Measurements from ENCODE around the gene SCD.

SCD gene

DNA sequence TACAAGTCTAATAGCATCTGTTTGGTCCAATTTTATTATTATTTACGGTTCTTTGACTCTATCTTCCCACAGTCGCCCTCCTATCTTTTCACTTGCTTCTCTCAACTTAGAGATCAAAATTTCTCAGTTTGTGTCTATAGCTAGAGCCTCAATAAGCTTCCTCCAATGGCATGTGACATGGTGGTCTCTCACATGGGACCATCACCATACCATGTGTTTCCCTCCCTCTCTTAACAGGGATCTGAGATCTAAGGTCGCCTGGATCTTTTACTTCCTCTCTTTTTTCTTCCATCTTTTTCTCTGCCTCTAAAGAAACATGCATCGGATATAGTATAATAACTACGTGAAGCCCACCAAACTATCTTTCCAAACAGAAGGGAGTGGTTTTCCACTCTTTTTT is 18.8 kb upstream of the SCD start:
- Mint-ChIP-seq H3K27ac (no peak overlapping the region), H3K4me3 (no peak overlapping the region), H3K4me1 (ENCODE audit: low read depth) (peaks cover 21% of the 10 kb centered on the region), H3K27me3 (peaks cover 16% of the 10 kb centered on the region), H3K9me3 (no peaks in the 10 kb centered on the region), H3K36me3 (ENCODE audit: low read depth) (no peaks in the 10 kb centered on the region)
- intact Hi-C loops (cut with micrococcal nuclease), result no loop called here

DNA sequence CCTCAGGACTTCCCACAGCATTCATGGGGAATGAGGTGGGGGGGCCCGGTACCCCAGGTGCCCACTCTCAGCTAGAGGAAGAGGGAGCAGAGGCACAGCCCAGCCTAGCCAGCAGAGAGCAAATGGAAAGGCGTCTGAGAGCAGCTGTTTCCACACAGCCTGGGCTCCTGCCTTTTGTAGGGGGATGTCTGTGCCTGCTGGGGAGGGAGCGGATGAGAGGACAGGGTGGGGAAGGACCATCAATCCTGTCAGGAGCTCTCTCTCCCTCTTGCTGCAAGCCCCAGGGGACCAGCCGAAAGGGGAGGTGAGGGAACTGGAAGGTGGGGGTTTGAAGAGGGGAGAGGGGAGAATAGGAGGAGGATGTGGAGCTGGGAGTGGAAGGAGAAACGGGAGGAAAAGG is 17.0 kb upstream of the SCD start, which contains the start of gene PKD2L1:
PKD2L1 (minus strand) TSS at position 150 of the 400 bp plus-strand sequence; CDS start at position 25, 125 bp downstream.
- Mint-ChIP-seq H3K27ac (no peak within 1 kb of the TSS), H3K27me3 (peaks cover 27% of the 10 kb centered on the region), H3K9me3 (no peaks in the 10 kb centered on the region), H3K36me3 (ENCODE audit: low read depth) (no peaks in the 10 kb centered on the region), H3K4me1 (ENCODE audit: low read depth) (peaks cover 21% of the 10 kb centered on the region), H3K4me3 (no peak within 1 kb of the TSS)
- intact Hi-C loops (cut with micrococcal nuclease), result no loop called here

DNA sequence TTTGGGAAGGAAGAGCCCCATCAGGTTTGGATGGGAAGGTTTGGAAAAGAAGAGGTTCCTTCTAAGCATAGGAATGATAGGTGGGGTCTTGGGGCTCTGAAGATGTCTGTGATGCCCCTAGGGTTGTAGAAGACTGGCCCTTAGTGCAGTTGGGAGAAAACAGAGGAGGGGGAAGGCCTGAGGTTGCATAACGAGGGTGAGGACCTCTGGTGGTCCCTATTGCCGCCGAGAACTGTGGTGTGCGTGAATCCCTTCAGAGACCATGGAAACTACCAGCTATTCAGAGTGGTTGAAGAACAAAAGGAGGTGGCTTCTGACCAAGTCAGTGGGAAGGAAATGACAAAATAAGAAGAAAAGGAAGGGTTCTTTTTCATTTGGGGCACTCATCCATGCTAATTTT is 13.9 kb upstream of the SCD start:
- intact Hi-C loops (cut with micrococcal nuclease), result no loop called here
- peaks cover 30% of the 10 kb centered on the region for H3K27me3 Mint-ChIP-seq
- no peaks in the 10 kb centered on the region for H3K9me3 Mint-ChIP-seq
- H3K36me3 Mint-ChIP-seq (ENCODE audit: low read depth), result no peaks in the 10 kb centered on the region
- no peak overlapping the region for H3K27ac Mint-ChIP-seq
- H3K4me3 Mint-ChIP-seq, result no peak overlapping the region
- peaks cover 6% of the 10 kb centered on the region for H3K4me1 Mint-ChIP-seq (ENCODE audit: low read depth)

DNA sequence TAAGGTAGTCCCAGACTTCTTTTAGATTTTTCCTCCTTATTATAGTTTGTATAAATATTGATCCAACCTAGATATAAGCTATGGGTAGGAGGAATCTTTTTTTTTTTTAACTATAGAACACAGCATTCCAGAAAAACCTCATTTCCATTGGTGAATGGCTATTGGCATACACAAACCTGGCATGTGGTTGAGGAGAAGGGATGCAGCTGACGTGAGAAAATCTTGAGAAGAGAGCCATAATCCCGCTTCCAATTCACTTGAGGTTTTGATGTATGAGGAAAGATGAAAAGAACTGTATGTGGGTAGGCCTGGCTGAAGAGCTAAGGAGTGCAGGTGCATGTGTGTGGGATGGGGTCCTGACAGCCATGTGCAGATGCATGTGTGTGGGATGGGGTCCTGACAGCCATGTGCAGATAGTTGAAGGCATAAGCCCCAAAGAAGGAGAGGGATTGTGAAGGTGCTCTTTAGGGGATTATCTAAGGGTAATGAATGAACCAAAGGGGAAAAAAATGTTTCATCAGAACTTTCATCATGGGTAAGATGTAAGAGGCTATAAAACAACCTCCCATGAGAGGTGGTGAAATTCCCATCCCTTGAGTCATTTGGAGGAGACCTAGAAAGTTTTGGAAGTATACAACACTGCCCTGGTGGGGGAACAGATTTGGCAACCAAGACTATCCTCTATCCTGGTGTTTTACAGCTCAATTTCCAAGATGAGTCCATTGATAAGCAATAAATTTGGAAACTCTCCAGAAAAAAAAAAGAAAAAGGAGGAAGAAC is 13.2 kb upstream of the SCD start:
- no peaks in the 10 kb centered on the region for H3K9me3 Mint-ChIP-seq
- intact Hi-C loops (cut with micrococcal nuclease), result no loop called here
- H3K4me3 Mint-ChIP-seq, result no peak overlapping the region
- H3K36me3 Mint-ChIP-seq (ENCODE audit: low read depth), result no peaks in the 10 kb centered on the region
- H3K27me3 Mint-ChIP-seq, result peaks cover 30% of the 10 kb centered on the region
- peaks cover 14% of the 10 kb centered on the region for H3K4me1 Mint-ChIP-seq (ENCODE audit: low read depth)
- no peak overlapping the region for H3K27ac Mint-ChIP-seq

DNA sequence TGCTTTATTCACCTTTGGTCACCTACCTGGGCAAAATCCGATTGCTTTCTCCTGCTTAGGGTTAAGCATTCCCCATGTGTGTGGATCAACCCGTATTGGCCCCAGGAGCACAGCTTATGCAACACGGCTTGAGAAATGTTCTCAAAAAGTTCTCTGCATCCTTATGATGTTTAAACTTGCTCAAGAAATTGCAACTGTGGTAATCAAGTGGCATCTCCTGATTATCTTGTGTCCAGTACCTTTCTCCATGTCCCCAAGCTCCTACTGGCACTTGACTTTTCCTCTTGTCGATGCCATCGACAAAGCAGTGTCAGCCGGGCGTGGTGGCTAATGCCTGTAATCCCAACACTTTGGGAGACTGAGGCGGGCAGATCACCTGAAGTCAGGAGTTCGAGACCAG is 12.3 kb upstream of the SCD start:
- peaks cover 23% of the 10 kb centered on the region for H3K4me1 Mint-ChIP-seq (ENCODE audit: low read depth)
- H3K27me3 Mint-ChIP-seq, result peaks cover 30% of the 10 kb centered on the region
- H3K27ac Mint-ChIP-seq, result no peak overlapping the region
- no peak overlapping the region for H3K4me3 Mint-ChIP-seq
- intact Hi-C loops (cut with micrococcal nuclease), result loop anchor here (5.0 kb wide), 1 partner anchor 38 kb away; no protein-coding TSS in a partner anchor
- H3K36me3 Mint-ChIP-seq (ENCODE audit: low read depth), result no peaks in the 10 kb centered on the region
- no peaks in the 10 kb centered on the region for H3K9me3 Mint-ChIP-seq

DNA sequence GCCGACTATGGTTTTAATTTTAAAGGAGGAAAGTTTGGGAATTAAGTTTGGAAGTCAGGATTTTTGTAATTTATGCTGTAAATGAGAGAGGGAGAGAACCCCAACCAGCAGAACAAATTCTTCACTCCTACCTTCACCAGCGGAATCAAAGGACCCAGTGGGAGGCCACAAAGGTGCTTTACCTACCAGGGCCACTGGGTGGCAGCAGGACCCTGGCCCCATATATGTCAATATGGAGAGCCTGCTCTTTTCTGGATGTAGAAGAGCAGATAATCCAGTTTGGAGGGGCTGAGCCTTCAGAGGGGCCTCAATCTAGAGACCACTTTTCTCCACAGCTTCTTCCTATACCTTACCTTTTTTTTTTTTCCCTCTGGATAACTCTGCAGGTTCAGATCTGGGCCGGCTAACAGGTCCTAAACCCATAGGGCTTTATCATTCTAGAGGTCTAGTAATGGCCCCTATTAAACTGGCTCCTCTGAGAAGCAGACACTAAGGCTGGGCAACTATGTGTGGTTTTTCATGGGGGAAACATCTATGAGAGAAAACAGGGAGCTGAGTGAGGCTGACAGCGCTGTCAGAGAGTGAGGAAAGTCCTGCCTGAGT is 8.5 kb upstream of the SCD start:
- H3K9me3 Mint-ChIP-seq, result no peaks in the 10 kb centered on the region
- peaks cover 14% of the 10 kb centered on the region for H3K27me3 Mint-ChIP-seq
- no peak overlapping the region for H3K4me3 Mint-ChIP-seq
- intact Hi-C loops (cut with micrococcal nuclease), result loop anchor here (1.0 to 5.0 kb wide), 3 partner anchors 34 to 170 kb away; no protein-coding TSS in a partner anchor
- peaks cover 48% of the 10 kb centered on the region for H3K4me1 Mint-ChIP-seq (ENCODE audit: low read depth)
- H3K27ac Mint-ChIP-seq, result peak overlapping the region; percentile 84
- no peaks in the 10 kb centered on the region for H3K36me3 Mint-ChIP-seq (ENCODE audit: low read depth)

DNA sequence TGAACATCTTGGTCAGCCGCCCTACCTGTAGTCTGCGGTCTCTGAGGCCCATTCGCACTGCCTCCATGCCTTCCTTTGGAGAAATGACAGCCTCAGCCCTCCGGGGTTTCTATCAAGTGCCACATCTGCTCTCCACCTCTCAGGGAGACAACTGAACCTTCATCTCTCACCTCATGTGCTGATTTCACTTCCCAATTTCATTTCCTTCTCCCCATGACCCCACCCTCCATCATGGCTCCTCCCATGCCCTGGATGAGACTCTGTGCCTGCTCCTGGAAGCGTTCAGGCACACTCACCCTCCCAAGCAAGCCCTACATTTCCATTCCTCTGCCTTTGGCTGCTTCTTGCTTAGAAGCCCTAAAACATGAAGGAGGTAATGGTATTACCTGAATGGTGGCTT is 7.8 kb upstream of the SCD start:
- Mint-ChIP-seq H3K36me3 (ENCODE audit: low read depth) (no peaks in the 10 kb centered on the region), H3K27me3 (peaks cover 10% of the 10 kb centered on the region), H3K4me1 (ENCODE audit: low read depth) (peaks cover 48% of the 10 kb centered on the region), H3K27ac (peak overlapping the region; percentile 84), H3K4me3 (no peak overlapping the region), H3K9me3 (no peaks in the 10 kb centered on the region)
- intact Hi-C loops (cut with micrococcal nuclease), result loop anchor here (2.0 to 5.0 kb wide), 2 partner anchors 33 to 170 kb away; no protein-coding TSS in a partner anchor

DNA sequence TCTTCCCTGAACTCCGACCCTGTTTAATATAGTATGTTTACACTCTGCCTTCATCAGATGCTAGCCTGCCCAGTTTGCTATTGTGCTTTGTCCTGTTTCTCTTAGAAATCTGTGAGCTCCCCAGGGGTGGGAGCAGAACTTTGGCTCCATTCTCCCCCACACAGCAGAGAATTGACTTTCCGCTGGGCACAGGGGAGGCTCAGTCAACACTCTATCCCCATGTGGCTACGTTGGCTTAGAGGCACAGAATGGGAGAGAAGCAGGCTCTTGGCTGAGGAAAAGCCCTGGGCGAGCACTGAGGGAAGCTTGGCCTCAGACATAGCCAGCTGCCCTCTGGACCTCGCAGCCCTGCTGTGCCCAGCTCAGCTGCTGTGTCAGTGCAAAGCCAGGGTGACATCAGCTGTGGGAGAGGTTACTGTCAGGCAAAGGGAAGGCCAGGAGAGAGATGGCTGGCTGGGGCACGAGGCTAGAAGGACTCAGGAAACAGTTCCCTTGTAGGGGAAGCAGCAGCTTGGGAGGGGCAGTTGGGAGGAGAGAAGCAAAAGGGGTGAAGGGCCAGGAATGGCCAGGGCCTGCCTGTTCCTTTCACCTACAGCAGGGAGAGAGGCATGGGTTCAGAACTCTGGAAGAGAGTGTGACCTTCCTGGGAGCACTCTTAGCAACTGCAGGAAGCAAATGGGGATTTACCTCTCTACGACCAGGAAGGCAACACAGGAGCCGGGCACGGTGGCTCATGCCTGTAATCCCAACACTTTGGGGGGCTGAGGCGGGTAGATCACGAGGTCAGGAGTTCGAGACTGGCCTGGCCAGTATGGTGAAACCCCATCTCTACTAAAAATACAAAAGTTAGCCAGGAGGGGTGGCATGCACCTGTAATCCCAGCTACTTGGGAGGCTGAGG is 5.8 kb upstream of the SCD start:
- H3K27ac Mint-ChIP-seq, result peak overlapping the region; percentile 84
- no peaks in the 10 kb centered on the region for H3K9me3 Mint-ChIP-seq
- peak overlapping the region; percentile 21 for H3K4me3 Mint-ChIP-seq
- intact Hi-C loops (cut with micrococcal nuclease), result loop anchor here (5.0 kb wide), 1 partner anchor 49 kb away; no protein-coding TSS in a partner anchor
- peaks cover 61% of the 10 kb centered on the region for H3K4me1 Mint-ChIP-seq (ENCODE audit: low read depth)
- H3K36me3 Mint-ChIP-seq (ENCODE audit: low read depth), result no peaks in the 10 kb centered on the region
- peaks cover 18% of the 10 kb centered on the region for H3K27me3 Mint-ChIP-seq

DNA sequence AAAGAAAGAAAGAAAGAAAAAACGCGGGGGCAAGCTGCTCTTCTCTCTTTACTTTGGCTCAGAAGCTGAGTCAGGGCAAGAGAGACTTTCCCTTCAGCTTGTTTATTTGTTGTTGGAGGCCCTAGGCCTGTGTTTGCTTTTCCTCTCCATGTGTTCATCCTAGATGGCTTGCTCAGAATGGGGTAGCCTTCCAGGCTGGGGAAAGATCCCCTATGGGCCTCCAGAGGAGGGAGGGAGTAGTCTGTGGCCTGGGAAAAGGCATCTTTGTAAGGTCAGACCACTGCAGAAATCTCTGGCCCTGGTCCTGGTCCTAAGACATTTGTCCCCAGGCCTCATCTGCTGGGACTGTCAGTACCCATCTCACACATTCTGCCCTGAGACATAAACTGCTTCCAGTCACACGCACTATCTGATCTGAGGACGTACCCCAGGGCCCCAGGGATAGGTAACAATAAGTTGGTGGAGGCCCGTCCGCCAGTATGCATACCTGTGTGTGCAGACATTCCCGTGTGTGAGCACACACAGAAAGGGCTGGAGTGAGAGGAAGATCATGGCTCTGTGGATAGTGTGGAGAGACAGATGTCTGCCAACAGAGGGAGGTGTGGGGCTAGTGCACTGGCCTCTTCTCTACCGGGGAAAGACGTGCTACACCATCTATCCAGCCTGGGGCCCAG is 4.9 kb upstream of the SCD start:
- peaks cover 64% of the 10 kb centered on the region for H3K4me1 Mint-ChIP-seq (ENCODE audit: low read depth)
- peaks cover 2% of the 10 kb centered on the region for H3K36me3 Mint-ChIP-seq (ENCODE audit: low read depth)
- no peaks in the 10 kb centered on the region for H3K9me3 Mint-ChIP-seq
- peaks cover 19% of the 10 kb centered on the region for H3K27me3 Mint-ChIP-seq
- peak overlapping the region; percentile 84 for H3K27ac Mint-ChIP-seq
- H3K4me3 Mint-ChIP-seq, result no peak overlapping the region
- intact Hi-C loops (cut with micrococcal nuclease), result loop anchor here (5.0 kb wide), 1 partner anchor 50 kb away; no protein-coding TSS in a partner anchor

DNA sequence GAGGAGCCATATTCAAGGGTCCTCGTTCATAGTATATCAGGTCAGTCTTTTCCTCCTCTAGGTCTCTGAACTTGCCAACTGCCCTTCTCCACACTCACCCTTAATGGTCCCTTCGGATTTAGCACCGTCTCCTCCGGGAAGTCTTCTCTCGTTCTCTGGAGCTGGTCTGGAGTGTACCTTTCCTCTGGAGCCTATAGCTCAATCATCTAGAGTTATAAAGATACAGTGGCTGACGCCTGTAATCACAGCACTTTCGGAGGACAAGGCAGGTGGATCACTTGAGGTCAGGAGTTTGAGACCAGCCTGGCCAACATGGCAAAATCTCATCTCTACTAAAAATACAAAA is 4.4 kb upstream of the SCD start:
- Mint-ChIP-seq H3K27me3 (peaks cover 19% of the 10 kb centered on the region), H3K9me3 (no peaks in the 10 kb centered on the region), H3K4me3 (no peak overlapping the region), H3K27ac (peak overlapping the region; percentile 84), H3K36me3 (ENCODE audit: low read depth) (peaks cover 7% of the 10 kb centered on the region), H3K4me1 (ENCODE audit: low read depth) (peaks cover 67% of the 10 kb centered on the region)
- intact Hi-C loops (cut with micrococcal nuclease), result loop anchor here (5.0 kb wide), 1 partner anchor 50 kb away; no protein-coding TSS in a partner anchor

DNA sequence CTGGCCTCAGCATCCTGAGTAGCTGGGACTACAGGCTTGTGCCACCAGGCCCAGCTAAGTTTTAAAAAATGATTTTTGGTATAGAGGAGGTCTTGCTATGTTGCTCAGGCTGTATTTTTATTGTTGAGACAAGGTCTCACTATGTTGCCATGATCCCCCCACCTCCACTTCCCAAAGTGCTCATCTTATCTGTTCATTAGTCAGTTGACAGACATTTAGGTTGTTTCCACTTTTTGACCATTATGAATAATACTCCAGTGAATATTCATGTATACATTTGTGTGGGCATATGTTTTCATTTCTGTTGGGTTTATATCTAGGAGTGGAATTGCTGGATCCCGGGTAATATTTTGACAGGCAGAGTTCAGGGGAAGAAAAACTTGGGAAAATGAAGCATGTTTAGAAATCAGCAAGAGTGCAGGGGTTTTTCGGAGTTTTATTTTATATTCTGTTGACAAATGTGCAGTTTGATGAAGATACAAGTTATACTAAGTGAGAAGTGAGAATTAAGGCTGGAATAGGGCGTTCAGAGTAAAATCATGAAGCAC is 2.7 kb upstream of the SCD start:
- Mint-ChIP-seq H3K36me3 (ENCODE audit: low read depth) (peaks cover 24% of the 10 kb centered on the region), H3K27ac (no peak overlapping the region), H3K9me3 (no peaks in the 10 kb centered on the region), H3K4me3 (no peak overlapping the region), H3K4me1 (ENCODE audit: low read depth) (peaks cover 72% of the 10 kb centered on the region), H3K27me3 (peaks cover 24% of the 10 kb centered on the region)
- intact Hi-C loops (cut with micrococcal nuclease), result loop anchor here (5.0 kb wide), 1 partner anchor 52 kb away; no protein-coding TSS in a partner anchor

DNA sequence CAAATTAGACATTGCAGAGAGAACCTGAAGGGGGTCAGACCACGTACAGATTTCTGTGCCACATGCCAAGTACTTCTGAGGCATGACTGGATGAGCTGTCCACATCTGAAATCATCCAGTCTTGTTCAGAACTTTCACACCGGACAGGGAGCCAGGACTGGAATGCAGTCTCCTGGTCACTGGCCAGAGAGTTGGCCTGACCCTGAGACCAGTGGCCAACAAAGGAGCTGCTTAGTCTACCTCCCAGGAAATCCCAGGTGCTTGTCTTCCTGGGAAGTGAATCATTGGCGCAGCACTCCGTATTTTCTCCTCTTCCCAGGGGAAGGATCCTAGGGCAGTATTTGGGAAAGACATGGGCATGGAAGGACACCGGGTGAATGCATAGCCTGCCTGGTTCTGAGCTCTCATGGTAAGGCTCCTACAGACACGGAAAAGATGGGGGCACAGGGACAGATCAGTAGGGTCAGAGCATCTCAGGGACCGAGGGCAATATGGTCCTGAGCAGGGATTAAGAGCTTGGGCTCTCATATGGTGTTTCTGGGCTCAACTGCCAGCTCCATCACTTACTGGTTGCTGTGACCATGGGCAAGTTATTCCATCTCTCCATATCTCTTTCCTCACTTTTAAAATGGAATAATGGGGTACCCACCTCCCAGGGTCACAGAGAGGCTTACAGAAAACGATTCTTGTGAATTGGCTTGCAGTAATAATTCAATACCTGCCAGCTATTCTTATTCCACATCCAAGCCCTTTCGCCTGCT is 1.3 kb upstream of the SCD start:
- peaks cover 72% of the 10 kb centered on the region for H3K4me1 Mint-ChIP-seq (ENCODE audit: low read depth)
- H3K27me3 Mint-ChIP-seq, result peaks cover 24% of the 10 kb centered on the region
- intact Hi-C loops (cut with micrococcal nuclease), result loop anchor here (2.0 kb wide), 1 partner anchor 27 kb away; no protein-coding TSS in a partner anchor
- no peaks in the 10 kb centered on the region for H3K9me3 Mint-ChIP-seq
- H3K4me3 Mint-ChIP-seq, result peak overlapping the region; percentile 80
- peak overlapping the region; percentile 81 for H3K27ac Mint-ChIP-seq
- peaks cover 39% of the 10 kb centered on the region for H3K36me3 Mint-ChIP-seq (ENCODE audit: low read depth)

Data from dendritic cell treated with granulocyte-macrophage colony-stimulating factor and Interleukin-4, amounts not matched to agents 40 ng/mL and 50 ng/mL, for 4 days (primary cell).